DMS114 treated with DMSO at 0.1 percent for 48 hours (cell line): Measurements from ENCODE around the gene PHYH.
"Not testable (repeated sequence)": the region's sequence is repeated elsewhere in the genome, so short reads cannot be mapped to it uniquely, and the experiment has no call there.

ENCODE experiments used
- DNase-seq: peaks from one replicate; lab custom pipeline; 2025; ENCODE audit not compliant: unreplicated experiment; lab: John Stamatoyannopoulos, UW

PHYH gene

DNA sequence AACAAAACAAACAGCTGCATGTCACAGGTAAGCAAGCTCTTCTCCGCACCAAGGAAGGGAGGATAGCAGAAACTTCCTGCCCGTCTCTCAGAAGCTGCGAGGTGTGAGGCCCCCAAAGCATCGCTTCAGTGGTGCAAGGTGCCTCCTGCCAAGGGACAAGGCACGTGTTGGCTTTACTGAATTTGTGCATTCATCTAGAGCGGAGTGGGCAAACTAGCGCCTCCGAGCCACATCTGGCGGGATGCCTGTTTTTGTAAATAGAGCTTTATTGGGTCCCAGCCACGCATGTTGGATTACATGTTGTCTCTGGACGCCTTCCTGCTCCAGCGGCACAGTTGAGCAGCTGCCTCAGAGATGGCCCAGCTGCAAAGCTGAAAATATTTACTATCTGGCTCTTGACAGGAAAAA lies 27.7 kb downstream of the PHYH start:
- no peak for DNase-seq

DNA sequence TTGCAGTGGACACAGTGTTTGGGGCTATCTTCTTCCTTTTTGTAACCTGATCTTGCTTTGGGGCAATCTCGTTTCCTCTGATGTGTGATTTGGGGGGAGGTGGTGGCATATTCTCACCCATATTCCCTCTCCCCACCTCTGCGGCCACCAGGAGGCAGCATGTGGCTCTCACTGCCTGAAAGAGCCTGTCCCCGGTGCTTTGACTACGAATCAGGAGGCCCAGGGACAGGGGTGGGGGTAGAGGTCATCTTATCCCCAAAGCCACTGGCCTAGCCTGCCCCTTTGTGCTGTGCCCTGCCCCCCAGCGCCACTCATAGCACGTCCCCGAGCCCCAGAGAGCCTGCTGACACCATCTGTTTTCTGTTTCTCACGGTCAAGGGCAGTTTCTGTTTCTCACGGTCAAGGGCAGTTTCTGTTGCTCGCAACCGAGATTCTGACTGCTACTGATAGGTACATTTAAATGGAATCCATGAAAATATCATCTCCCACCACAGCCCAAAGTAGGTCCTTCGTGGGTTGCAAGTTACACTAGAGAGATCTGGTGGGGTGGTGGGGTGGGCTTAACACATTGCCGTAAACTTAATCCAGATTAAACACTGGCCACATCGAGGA lies 28.2 kb downstream of the PHYH start:
- no peak for DNase-seq

DNA sequence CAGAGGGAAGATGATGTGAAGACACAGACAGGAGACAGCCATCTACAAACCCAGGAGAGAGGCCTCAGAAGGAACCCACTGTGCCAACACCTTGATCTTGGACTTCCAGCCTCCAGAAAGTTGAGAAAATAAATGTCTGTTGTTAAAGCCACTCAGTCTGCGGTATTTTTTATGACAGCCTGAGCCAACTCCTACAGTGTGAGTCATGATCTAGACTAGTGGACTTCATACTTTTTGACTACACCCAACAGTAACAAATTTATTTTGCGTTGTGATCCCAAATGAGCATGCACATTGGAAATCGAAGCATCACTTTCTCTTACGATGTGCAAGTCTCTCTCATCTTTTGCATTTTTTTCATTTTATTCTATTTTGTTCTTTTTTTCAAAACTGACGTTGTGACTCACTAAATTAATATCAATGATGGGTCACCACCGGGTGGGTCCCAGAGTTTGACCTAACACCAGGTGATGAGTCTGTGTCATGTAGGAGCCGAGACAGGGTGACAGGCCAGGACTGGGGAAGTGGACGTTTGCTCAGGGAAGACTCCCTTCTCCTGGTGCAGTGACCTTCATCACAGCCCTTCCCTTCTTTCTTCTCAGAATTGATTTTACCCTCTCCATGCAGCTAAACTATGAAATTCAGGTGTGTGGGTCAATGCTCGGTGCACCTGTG lies 28.9 kb downstream of the PHYH start:
- no peak for DNase-seq

DNA sequence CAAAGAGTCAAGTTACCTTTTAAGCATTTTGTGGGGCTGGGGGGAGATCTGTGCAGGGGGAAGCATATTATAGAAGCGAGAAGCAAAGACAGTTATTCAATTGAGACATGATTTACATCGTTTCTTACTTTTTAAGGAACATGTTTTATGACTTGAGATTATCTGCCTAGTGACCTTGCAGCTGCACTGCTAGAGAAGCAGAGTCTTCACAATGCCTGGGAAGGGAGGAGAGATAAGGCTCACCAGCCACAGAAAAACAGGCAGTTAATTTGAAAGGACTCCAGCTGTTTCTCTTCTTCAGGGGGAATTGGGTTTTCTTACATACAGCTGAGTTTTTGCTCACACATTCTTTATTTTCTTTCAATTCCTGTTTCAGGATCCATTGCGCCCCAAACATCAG lies 31.0 kb downstream of the PHYH start:
- DNase-seq: no peak

DNA sequence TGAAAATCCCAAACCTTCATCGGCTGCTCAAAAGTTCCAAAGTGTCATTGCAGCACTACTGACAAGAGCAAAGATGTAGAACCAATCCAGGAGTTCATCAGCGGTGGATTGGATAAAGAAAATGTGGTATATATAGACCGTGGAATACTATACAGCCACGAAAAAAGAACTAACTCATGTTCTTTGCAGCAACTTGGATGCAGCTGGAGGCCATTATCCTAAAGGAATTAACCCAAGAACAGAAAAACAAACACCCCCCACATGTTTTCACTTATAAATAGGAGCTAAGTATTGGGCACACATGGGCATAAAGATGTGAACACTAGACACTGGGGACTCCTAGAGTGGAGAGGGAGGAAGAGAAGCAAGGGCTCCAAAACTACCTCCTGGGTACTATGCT lies 31.6 kb downstream of the PHYH start:
- DNase-seq: no peak

DNA sequence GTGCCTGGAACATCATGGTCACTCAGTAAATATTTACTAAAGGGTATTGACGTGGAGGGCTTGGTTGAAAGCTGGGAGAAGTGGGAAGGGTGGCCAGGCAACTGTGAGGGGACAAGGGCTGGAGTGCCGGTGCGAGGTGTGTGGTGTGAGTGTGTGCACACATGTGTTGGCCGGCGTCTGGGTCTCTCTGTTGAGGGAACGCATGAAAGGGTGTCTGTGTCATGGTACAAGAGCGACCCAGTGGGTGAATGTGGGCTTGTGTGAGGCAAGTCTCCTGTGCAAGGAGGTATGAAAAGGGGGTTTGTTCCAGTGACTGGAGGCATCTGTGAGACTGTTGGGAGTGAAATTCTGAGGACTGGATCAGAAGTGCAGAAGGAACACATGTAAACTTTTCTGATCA lies 36.3 kb downstream of the PHYH start:
- no peak for DNase-seq

DNA sequence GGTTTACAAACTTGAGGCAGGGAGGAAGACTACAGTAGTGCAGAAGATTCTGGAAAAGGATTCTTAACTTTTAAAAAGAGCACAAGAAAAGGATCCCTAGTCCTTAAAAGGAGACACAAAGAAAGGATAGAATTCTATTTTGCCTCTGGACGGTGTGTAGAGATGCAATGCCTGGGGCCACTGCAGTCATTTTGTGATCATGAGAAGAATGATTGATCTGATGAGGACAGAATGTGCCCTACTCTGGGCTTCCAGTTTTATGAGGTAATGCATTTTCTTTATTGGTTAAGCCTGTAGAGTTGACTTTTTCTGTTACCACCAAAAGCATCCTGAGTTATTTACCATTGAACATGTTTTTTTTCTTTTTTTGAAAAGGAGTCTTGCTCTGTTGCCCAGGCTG lies 37.4 kb downstream of the PHYH start:
- DNase-seq: no peak

DNA sequence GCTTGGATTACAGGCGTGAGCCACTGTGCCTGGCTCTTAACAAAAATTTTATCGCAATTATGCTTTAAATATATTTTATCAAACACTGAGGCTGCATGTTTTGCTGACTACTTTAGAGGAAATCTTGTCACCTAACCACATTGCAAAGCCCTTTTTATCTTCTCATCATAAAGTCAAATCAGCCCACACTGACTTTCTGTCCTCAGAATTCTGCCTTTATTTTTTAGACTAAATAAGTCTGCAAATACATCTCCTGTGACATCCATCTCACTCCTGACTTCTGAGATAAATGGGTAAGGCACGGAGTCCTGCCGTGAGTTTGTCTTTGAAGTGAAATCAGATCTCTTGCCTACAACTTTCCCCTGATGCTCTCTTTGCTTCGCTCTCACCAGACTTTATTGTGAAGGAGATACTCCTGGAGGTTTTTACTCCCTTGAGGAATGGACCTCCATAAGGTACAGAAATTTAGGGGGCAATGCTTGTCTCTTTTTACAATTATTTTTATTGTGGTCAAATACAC lies 42.2 kb downstream of the PHYH start:
- no peak for DNase-seq

DNA sequence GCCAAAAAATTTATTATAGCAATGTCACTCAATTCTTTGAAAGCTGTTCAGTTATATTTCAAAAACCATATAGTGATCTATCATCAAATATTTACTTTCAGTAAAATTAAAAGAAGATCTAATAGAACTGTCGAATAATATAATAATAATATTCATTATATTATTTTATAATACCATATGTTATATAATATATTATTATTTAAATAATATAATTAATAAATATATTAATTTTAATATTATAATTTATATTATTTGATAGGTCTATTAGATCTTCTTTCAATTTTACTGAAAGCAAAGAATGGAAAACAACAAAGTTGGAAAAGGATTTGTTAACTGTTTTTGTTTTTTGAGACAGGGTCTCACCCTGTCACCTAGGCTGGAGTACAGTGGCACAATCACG lies 43.2 kb downstream of the PHYH start:
- DNase-seq: no peak

DNA sequence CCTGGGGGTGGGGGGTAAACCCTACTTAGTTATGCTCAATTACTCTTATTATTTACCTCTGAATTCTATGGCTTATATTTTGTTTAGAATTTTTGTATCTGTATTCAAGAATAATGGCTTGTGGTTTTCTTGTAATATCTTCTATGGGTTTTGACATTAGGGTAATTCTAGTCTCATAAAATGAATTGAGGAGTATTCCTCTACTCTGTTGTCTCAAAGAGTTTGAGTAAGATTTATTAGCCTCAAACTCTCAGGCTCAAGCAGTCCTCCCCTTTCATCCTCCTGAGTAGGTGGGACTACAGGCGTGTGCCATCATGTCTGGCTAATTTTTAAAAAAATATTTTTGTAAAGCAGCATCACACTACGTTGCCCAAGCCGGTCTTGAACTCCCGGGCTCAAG lies 46.1 kb downstream of the PHYH start:
- DNase-seq: no peak

DNA sequence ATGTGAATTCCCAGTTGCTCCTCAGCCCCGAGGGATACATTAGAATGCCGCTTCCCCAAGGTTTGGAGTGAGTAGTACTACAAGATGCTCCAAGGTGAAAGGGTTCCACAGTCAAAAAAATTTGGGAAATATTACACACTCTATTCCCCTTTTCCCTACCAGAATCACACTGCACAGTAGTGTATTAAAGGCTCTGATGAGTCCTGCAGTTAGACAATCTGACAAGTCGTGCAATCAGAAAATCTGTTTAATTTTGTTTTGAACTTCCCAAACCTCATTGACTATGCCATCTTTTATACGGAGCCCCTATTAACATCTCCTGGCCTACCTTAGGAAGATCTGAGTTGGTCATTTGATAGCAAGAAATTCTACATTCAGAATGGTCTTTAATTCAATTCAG lies 52.1 kb downstream of the PHYH start:
- no peak for DNase-seq

DNA sequence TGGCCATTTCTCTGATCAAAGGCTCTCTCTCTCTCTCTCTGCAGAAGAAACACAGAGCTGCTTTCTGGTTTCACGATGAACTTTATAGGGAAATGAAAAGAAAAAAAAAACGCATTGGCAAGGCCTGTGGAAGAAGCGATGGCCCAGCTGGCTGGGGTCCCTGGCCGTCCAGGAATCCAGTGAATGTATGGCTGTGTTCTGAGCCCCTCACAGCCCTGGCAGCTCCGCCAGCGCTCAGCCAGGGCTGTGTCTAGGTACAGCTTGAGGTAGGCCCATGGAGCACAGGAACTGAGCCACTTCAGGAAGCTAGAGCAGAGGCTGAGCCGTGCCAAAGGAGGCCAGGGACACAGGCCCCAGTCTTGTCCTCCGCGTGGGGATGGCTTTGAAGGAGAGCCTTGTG lies 52.6 kb downstream of the PHYH start:
- DNase-seq: no peak

DNA sequence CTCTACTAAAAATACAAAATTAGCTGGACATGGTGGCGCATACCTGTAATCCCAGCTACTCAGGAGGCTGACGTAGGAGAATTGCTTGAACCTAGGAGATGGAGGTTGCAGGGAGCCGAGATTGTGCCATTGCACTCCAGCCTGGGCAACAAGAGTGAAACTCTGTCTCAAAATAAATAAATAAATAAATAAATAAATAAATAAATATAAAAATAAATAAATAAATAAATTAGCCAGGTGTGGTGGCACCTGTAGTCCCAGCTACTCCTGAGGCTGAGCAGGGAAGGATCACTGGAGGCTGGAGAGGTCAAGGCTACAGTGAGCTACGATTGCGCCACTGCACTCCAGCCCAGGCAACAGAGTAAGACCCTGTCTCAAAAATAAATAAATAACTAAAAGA lies 57.6 kb downstream of the PHYH start:
- DNase-seq: not testable (repeated sequence)

DNA sequence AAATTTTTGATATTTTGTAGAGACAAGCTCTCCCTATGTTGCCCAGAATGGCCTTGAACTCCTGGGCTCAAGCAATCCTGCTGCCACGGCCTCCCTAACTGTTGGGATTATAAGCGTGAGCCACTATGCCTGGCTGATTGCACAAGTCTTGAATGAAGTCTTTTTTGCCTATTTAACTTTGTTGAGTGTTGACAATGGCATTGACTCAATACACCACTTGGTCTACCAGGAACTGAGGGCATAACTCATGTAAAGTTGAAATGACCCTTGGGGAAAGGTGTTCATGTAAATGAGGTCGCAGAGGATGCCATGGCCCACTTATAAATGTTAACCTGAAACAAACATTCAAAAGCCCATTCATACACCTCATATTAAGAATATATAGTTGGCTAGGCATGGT lies 58.3 kb downstream of the PHYH start:
- no peak for DNase-seq

DNA sequence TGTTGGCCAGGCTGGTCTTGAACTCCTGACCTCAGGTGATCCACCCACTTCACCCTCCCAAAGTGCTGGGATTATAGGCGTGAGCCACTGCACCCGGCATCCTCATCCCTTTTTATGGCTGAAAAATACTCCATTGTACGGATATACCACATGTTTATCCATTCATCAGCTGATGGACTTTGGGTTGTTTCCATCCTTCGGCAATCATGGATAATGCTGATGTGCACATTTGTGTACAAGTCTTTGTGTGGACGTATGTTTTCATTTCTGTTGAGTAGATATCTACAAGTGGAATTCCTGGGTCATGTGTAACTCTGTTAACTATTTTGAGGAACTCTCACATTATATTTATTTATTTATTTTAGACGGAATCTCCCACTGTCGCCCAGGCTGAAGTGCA lies 59.9 kb downstream of the PHYH start:
- no peak for DNase-seq

DNA sequence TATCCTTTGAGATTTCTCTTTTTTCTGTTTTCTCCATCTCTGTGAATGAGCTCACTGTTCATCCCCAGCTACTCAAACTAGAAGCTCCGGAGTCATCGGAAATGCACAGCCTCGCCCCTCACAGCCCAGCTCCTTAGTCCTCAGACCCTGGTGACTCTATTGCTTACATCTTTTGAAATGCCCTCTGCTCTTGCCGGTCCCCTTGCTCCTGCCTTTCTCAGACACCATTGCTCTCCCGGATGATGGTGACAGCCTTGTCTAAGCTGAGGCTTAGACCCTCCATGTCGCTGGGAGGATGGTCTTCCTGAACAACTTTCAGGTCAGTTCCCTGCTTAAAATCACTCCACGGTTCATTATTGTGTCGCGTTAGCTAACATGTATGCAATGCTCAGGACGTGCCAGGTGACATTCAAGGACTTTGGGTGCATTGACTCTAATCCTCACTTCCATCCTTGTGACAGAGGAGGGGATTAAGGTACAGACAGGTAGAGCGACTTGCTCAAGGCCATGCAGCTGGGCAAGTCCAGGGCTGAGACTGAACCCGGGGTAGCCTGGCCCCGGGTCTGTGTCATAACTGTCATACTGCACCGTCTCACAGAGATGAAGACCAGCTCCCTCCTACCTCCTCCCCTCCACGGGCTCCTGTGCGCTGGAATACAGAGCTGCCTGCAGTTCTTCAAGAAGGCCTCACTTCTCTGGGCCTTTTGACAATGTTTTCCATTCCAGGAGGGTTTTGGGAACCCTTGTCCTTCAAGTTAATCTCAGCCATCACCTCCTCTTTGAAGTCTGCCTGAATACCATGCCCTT lies 61.4 kb downstream of the PHYH start:
- DNase-seq: no peak

DNA sequence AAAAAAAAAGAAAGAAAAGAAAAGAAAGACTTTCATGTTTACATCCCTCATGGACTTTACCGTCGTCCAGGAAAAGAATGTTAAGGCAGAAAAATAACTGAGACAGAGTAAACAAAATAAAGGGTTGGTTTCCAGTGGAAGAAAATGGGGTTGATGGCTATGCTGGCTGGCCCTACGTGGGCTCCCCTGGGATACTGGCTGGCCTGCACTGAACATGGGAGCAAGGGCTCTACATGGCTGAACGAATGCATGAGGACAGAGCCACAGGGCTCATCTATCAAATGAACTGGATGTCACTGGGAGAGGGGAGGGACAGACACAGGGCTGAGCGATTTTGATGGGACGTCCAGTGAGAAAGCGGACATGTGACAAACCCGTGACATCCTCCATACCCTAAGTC lies 63.2 kb downstream of the PHYH start:
- DNase-seq: no peak

DNA sequence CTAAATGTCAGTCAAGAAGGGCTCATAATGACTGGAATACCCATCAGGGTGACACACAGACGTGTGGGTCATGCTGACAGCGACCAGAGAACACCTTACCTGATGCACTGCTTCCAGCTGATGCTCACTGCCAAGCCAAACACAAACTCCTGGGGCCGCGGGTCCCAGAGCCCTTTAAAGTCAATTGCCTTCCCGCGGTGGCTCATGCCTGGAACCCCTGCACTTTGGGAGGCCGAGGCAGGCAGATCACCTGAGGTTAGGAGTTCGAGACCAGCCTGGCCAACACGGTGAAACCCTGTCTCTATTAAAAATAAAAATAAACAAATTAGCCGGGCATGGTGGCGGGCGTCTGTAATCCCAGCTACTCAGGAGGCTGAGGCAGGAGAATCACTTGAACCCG lies 65.1 kb downstream of the PHYH start:
- not testable (repeated sequence) for DNase-seq

DNA sequence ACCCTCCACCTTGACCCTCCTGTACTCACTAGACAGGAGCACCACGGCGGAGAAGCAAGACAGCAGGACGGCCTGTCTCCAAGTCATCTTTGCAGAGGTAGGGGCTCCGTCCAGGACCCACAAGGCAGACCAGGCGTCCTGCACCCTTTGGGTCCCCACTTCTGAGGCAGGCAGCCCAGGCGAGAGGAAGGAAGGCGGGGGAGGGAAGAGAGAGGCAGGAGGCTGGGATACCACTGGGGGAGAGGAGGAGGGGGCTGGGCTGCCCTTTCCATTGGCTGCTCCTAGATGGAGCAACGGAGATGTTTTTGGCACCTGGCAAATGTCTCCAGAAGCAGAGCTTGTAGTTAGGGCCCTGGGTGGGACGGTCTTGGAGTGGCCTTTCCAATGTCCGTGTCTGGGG lies 65.7 kb downstream of the PHYH start, which contains the start of gene UCMA:
Gene UCMA (minus strand): TSS at position 203 of the 400 bp plus-strand sequence. CDS start 116 bp downstream, at position 87.
- no peak for DNase-seq

DNA sequence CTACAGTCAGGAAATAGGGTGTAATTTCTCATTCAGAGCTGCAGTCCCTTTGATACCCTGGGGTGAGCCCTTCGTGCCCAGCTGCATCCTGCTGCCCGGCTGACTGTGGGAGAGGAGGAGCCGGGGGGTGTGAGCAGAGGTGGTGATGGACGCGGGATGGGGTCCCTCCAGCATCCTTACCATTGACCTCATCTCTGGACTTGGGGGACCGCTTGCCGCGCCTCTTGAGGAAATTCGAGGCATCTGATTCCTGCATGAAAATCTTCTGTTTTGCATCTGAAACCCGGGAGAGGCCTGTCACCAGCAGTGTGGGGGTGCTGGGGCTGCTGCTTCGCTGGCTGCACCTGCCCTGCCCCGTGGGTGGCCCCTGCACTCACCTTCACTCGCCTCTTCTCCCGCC lies 66.5 kb downstream of the PHYH start:
- DNase-seq: no peak

DNA sequence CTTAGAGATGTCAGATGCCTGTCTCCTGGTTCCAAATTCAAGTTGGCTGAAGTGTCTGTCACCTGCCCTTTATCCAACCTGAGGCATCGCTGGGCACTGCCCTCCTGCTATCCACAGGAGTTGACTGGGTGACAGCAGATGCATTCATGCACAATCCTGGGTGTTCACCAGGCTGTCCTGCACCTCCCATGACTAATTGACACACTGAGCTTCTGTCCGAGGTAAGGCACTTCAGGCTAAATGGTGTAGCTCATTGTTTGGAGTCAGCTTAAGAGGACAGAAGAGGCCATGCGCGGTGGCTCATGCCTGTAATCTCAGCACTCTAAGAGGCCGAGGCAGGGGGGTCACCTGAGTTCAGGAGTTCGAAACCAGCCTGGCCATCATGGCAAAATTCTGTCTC lies 68.1 kb downstream of the PHYH start:
- no peak for DNase-seq

DNA sequence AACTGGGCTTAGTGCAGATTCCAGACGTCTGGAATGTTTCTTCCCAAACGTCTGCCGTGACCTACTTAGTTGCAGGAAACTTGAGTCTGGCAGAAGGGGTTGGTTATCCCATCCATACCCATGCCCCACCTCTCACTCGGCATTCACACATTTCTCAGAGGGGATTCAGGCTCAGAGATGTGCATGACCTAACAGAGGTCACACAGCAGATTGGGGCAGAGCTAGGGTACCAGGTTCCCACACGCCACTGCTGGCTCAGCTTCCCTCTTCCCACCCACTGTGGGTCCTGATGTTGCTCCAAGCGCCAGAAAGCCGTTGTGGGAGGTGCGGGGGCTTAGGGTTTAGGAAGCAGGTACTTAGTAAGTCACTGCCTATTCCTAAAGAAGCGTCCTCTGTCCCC lies 68.7 kb downstream of the PHYH start:
- no peak for DNase-seq
